HG02970 (cell line): Measurements from ENCODE around the gene RAC3.

ENCODE experiments used
- ATAC-seq: cut with Tn5 transposase; IDR thresholded peaks from one replicate; pipeline ENCODE4 v1.9.1; 2021; ENCODE audit warnings: mild to moderate bottlenecking, moderate library complexity, moderate number of reproducible peaks; ENCODE audit not compliant: unreplicated experiment, low FRiP score

The RAC3 gene

DNA sequence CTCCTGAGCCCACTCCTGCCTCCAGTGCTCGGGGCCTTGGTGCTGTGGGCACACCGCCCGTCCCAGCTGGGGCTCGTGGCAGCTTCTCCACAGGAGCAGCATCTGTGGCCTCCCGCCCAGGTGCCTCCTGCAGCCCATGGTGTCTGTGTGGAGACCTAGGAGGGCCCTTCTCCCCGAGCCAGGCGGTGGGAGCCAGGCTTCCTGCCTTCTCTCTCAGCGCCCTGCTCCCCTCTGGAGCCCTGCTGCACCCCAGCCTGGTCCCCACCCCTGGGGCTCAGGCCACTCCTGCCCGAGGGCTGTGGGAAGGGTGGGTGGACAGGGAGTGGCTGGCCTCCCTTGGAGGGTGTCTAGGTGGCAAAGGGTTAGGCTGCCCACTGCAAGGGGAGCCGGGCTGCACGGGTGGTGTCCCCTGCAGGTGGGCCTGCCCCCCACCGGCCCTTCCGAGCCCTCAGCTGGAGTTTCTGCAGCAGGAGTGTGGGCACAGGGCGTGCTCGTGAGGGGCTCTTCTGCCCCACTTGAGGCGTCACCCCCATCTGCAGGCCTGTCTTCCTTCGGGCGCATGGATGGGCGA is 19.8 kb upstream of the RAC3 start:
- ATAC-seq: no peak

DNA sequence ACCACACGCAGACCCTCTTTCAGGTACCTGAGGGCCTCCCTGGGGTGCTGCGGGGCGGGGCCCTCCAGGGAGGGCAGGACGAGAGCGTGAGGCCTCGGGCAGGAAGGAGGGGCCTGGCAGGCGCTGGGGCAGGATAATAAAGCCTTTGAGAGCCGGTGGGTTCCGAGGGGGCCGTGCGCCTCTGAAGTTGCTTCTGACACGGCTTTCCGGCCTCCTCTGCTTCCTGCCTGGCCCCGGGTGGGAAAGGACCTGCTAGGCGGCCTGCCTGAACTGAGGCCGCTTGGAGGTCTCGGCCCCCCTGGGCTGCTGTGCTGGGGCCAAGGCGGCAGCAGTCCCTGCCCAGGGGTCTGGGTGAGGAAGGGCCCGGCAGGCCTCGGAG is 19.2 kb upstream of the RAC3 start:
- no peak for ATAC-seq

DNA sequence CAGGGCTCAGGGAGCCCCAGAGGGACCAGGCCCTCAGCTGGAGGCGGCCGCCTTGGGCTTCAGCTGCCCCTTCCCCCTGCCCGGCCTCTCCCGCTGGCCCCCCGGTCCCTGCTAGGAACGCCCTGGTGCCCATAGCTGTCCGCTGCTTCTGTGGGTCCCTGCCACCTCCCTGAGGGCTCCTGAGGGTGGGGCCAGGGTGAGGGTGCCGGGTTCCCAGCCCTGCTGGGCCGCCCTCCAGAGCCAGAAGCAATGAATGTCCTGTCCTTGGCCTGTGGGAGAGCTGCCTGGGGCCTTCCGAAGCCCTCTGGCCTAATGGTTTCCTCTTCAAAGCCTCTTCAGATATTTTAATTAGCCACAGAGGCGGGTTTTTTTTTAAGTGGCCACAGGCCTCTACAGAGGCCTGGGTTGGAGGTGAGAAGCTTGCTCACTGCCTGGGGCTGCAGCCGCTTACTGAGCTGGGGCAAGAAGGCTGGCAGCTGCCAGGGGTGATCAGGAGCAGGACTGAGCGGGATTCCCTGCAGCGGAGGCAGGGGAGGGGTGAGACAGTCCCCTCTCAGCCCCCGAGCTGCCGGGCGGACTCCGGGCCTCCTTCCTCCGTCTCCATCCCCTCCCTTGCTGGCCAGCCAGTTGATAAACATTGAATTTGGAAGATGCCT is 18.7 kb upstream of the RAC3 start:
- ATAC-seq: no peak

GRCh38 chr17:82013341-82013740 is 18.1 kb upstream of the RAC3 start:
- no peak for ATAC-seq

DNA sequence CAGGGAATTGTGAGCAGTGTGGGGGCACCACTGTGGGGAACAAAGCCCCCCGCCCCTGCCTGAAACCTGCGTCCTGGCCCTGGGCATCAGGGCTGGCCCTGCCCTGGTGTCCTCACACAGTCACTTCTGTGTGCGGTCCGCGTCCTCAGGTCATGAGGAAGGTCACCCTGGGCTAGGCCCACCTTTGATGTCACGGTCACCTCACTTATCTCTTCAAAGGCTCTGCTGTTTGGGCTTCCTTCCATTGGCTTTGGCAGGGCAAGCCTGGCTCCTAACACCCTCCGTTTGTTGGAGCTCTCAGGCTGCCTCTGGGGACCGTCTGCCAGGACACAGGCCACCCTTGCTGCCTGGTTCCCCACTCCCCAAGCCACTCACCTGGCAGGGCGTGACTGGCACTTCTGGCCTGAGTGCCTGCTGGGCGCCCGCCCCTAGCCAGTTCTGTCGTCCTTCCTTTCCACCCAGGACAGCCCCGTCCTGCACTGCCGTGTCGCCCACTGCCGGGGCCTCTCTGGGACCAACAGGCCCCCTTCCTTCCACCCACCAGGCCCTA is 17.6 kb upstream of the RAC3 start:
- no peak for ATAC-seq

DNA sequence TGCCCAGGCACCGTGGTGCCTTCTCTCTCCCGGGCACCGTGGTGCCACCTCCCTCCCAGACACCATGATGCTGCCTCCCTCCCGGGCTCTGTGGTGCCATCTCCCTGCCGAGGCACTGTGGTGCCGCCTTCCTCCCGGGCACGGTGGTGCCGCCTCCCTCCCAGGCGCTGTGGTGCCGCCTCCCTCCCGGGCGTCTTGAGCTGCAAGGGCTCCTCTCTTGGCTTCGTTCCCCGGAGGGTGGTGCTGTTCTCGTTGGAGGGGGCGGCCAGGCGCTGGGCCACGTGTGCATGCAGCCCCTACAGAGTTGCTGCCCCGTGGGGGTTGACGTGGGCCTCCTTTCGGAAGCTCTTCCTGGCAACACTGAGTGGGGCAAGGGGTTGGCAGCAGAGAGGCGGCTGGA is 17.0 kb upstream of the RAC3 start:
- no peak for ATAC-seq

GRCh38 chr17:82014971-82015310 is 16.5 kb upstream of the RAC3 start:
- ATAC-seq: no peak

DNA sequence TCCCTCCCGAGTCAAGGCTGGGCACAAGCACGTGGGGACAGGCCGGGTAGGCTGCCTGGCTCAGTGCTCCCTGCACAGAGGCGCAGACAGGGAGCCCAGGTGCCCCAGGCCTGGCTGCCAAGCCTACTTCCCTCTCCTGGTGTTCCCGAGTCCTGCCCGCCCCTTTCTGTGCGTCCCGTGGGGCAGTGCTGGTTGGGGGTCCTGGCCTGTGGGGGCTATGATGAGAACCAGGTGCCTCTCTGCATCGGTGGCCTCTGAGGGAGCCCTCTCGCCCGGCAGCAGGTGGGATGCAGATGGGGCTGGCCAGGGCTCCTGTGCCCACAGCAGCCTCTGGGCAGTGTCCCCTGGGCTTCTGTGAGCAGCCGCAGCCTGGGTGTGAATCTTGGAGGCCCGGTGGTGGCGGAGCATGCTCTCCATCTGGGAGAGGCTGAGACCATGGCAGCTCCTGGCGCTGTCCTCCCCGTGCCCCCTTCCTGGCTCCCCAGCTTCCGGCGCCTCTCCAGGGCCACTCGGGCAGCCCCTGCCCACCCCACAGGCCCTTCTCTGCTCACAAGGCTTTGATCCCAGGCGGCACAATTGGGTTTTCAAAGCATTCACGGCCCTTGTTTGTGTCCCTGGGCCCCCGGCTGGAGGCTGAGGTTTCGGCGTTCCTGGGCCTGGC is 16.0 kb upstream of the RAC3 start:
- ATAC-seq: no peak

DNA sequence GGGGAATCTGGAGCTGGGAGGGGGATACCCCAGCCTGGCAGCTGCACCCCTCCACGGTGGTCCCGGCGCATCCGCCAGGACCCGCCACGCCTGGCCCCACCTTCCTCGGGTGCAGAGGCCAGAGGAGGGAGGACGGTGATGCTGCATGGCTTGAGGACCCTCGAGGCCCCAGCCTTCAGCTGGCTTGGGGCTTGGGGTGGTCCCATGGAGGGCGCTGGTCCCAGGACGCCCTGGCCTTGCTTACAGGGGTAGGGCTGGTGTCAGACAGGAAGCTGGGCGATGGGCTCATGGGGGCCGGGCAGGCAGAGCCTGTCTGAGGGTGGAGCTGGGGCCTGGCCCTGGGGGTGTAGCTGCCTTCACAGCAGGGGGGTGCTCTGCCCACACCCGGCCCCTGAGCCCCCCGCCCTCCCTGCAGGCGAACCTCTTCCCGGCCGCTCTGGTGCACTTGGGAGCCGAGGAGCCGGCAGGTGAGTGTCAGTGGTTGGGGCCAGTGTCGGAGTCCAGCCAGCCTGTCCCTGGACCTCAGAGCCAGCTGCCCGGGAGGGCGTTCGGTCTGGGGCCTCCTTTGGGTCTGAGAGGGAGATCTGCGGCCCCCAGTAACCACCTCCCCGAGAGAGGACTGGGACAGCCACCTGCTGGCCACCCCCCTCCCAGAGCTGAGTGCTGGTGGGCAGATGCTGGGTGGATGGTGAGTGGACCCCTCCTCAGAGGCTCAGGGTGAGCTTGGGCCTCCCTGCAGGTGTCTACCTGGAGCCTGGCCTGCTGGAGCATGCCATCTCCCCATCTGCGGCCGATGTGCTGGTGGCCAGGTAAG is 15.2 kb upstream of the RAC3 start:
- no peak for ATAC-seq

DNA sequence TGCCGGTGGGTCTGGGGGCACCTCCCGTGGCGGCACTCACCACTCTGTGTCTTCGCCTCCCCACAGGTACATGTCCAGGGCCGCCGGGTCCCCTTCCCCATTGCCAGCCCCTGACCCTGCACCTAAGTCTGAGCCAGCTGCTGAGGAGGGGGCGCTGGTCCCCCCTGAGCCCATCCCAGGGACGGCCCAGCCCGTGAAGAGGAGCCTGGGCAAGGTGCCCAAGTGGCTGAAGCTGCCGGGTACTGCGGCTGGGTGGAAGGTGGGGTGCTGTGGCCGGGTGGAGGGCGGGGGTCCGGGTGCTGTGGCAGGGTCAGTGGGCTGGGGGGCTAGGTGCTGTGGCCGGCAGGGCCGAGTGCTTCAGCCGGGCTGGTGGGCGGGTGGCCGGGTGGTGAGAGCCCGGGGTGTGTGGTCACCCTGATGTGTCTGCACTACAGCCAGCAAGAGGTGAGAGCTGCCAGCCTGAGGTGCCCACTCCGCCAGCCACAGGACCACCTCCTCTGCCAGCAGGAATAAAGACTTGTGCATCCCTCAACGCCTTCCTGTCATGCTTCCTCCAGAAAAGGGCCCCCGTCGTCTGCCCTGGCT is 14.5 kb upstream of the RAC3 start:
- no peak for ATAC-seq

DNA sequence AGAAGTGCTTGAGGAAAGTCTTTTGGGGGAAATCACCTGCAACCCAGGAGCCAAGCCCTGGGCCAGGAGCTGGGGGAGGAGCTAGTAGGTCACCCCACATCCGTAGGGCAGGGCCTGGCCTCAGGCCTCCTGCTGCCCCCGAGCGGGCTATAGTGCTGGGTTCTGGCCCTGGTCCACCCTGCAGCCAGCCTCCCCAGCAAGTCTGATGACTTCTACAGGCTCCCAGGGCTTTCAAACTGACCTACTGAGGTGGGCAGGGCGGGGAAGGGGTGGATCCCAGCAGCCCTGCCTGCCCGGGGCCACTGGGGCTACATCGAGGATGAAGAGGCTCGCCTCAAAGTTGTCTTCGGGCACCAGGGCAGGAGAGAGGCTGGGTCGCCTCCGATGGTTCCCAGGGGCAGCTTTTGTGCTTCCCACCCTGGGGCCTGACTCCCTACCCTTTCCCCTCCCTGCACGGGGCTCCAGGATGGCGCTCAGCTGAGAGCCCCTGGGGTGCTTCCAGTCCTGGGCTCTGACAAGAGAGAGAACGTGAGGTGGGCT is 13.8 kb upstream of the RAC3 start:
- ATAC-seq: no peak

DNA sequence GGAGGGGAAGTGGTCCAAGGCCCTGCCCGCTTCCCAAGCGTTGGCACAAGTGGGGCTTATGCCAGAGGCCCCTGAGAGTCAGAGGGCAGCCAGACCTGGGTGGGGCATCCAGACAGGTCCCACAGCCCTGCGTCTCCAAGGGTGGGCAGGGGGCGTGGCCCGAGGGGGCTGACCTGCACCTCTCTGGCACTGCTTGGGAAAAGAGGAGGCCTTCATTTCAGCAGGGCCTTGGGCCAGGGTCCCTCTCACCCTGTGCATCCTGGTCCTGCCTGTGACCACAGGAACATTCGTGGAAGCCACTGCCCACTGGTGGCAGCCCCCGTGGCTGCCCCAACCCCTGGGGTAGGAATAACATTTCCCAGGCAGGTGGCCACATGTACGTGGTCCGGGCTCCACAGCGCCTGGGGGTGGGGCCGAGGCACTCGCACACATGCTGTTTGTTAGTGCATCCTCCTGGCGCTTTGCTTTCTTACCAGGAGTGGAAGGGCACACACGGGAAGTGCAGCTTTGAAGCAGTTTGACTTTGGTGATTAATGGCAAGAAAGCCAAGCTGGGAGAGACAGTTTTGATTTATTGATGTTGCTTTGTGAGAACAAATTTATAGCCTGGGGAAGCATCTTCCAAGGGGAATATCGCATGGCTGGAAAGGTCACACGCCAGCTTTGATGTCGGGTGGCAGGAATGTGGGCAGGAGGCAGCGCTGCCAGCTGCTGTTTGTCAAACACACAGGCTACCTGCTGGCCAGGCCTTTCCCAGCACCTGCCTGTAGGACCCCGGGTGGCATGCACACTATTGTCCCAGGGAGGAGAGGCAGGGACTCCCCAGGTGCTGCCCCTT is 13.1 kb upstream of the RAC3 start:
- no peak for ATAC-seq

GRCh38 chr17:82018989-82019689 is 12.3 kb upstream of the RAC3 start:
- ATAC-seq: no peak

DNA sequence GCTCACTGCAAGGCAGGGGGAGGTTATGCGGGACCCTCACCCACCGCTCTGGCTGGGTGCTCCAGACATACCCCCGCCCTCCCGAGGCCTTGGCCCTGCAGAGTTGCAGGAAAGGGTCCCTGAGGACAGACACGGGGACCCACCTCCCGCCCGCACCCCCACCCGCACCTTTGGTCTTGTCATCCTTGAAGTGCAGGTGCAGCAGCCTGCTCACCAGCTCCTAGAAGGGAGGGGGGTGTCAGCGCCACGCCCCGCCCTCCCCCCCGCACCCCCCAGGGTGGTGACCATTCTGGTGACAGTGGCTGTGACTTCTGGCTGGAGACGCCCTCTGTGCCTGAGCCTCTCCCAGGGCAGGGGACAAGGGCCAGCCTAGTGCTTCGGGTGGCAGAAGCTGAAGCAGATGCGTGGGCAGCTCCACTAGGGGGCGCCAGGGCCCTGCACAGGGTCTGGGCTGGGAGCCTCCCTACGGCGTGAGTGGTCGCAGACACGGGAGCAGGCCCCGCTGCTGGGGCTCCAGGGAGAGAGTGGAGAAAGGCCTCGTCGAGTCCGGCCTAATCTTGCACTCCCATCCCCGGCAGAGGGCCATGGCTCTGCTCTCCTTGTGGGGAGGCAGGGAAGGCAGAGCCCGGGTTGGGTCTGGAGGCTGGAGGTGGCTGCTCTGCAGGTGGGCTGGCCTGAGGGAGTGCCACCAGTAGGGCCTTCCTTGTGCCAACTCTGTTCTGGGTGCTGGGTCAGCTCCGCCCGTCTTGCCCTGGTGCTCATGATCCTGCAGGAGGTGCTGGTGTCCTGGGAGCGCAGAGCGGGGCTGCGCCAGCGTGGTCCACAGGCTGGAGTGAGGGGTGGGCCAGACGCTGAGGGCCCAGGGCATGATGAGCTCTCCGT is 11.5 kb upstream of the RAC3 start:
- no peak for ATAC-seq

DNA sequence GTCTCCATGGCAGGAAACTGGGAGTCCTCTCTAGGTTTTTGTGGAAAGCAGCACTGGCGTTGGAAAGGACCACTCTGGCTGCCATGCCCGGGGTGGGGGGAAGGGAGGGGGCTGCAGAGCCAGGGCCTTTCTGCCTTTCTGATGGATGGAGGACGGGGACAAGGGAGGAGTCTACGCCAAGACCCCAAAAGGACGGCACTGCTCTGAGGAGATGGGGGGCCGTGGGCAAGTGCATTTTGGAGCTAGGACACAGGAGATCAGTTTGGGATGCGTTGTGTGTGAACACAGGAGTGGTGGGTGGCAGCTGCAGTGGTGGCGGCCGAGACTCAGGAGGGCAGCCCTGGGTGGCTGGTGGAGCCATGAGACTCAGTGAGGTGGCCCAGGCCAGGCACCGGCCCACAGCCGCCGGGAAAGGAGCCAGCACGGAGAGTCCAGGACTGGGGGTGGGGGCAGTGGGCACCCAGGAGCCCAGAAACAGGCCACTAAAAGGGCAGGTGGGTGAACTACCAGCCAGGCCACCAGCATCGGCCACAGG is 10.8 kb upstream of the RAC3 start:
- ATAC-seq: no peak

DNA sequence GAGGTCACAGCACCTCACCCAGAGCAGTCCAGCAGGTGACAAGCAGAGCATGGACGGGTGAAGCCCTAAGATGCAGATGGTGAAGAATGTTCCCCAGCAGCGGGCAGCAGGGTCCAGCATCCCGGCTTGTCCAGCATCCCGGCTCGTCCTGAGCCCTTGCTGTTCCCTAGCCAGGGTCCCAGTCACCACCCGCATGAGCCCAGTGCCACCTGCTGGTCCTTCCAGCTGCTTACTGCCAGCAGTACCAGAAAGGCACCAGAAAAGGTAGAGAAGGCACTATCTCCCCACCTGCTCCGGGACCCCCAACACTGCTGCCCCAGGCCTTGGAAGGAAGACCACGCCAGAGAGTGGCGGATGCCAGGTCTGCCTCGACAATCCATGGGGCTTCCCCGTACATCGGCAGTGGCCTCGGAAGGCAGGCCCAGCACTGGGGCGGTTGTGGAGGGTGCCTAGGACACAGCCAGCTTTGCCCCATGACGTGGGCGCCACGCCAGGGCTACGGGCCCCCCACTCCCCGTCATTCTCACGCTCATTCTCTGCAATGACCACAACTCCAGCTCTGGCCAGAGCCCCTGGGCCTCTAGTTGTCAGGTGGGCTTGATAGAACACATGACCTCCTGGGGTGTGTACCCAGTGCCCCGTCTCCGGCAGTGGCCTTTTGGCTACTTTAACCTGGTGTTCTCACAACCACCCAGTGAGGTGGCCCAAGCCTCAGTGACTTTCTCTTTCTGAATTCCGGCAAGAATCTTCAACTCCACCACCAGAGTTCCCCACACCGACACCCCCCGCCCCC is 10.2 kb upstream of the RAC3 start:
- no peak for ATAC-seq

GRCh38 chr17:82021900-82022309 is 9.6 kb upstream of the RAC3 start:
- no peak for ATAC-seq
